Calu3 (cell line): ENCODE data around the gene COL26A1. TPM values are rescaled to one million over a fixed set of nuclear protein-coding genes. Genes with fewer than 3 reads are reported as not detected.
"Not testable (repeated sequence)": the region's sequence is repeated elsewhere in the genome, so short reads cannot be mapped to it uniquely, and the experiment has no call there.

ENCODE experiments used
- BruUV-seq: library from RNA; stranded (reverse); fragments of 400-500 nt; replicated peaks from 2 replicates; lab custom pipeline; 2021; lab: Mats Ljungman, UMichigan
- CTCF ChIA-PET: fragments of 300-600 bp; sonication (Branson Sonifier 250); formaldehyde crosslinking; loops from one replicate; lab custom pipeline; 2022; ENCODE audit warnings: antibody characterized with exemption; lab: Charles Lee
- DNase-seq: peaks from one replicate; pipeline ENCODE4 v3.0.0; 2022
- H3K27ac Mint-ChIP-seq: one replicate; pipeline ENCODE4 v1.8.0; 2022; ENCODE audit warnings: mixed read lengths; ENCODE audit not compliant: unreplicated experiment
- H3K27me3 Mint-ChIP-seq: one replicate; pipeline ENCODE4 v1.8.0; 2022; ENCODE audit warnings: mixed read lengths; ENCODE audit not compliant: unreplicated experiment
- H3K36me3 Mint-ChIP-seq: one replicate; pipeline ENCODE4 v1.8.0; 2022; ENCODE audit warnings: mild to moderate bottlenecking, moderate library complexity, mixed read lengths; ENCODE audit not compliant: insufficient read depth, unreplicated experiment
- H3K4me1 Mint-ChIP-seq: one replicate; pipeline ENCODE4 v1.8.0; 2022; ENCODE audit warnings: mild to moderate bottlenecking, low read depth, mixed read lengths; ENCODE audit not compliant: unreplicated experiment
- H3K4me3 Mint-ChIP-seq: one replicate; pipeline ENCODE4 v1.8.0; 2022; ENCODE audit warnings: mild to moderate bottlenecking, low read depth, moderate library complexity, mixed read lengths; ENCODE audit not compliant: unreplicated experiment
- H3K9me3 Mint-ChIP-seq: one replicate; pipeline ENCODE4 v1.8.0; 2022; ENCODE audit warnings: low read depth, mixed read lengths; ENCODE audit not compliant: unreplicated experiment
- intact Hi-C: fragments of 100-400 bp; cut with micrococcal nuclease; formaldehyde crosslinking; loops from one replicate; pipeline ENCODE4 v1.10.0; 2022; ENCODE audit not compliant: unreplicated experiment
- total RNA-seq: library from RNA; stranded (reverse); gene quantifications from 2 replicates; pipeline ENCODE4 v1.2.3, GENCODE V29; 2022
- TF ChIP-seq, protein P1 (sequence below): fragments of 200-600 bp; IDR thresholded peaks from one replicate; pipeline ENCODE4 v1.8.0; 2022; ENCODE audit warnings: antibody characterized with exemption; ENCODE audit not compliant: unreplicated experiment

COL26A1 gene
- total RNA-seq, 1 experiment from 2014 or later, result not detected

DNA sequence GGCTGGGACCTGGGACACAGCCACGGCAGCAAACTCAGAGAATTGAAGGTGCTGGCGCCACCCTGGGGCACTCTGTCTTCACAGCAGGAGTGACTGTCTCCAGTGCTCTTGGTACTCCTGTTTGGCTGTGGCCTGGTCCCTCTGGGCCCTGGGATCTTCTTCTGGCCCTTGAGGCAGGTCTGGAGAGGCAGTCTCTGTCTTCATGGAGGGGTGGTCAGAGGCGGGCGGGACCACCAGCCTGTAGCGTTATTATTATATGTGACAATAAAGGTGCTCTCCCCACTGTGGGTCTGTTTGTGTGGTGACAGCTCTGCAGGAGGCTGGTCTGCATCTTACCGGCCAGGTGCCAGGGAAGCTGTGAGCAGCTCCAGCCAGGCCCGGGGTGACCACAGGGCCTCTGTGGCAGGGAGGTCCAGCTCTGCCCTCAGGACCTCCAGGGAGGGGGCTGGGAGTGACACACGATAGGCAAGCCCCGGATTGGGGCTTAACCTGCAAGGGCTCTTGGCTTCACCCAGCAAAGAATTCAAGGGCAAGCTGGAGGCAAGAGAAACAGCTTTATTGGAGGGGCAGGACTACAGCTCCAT lies 196.2 kb downstream of the COL26A1 start:
- intact Hi-C loops, result no loop called here
- Mint-ChIP-seq H3K4me3 (no peak overlapping the region), H3K36me3 (peaks cover under 1% of the 10 kb centered on the region), H3K27me3 (peaks cover 77% of the 10 kb centered on the region), H3K27ac (no peak overlapping the region), H3K9me3 (no peaks in the 10 kb centered on the region), H3K4me1 (no peaks in the 10 kb centered on the region)
- BruUV-seq, result no TSS peak
- CTCF ChIA-PET, result no interaction called here
- DNase-seq, result no peak
- TF ChIP-seq, protein P1, sequence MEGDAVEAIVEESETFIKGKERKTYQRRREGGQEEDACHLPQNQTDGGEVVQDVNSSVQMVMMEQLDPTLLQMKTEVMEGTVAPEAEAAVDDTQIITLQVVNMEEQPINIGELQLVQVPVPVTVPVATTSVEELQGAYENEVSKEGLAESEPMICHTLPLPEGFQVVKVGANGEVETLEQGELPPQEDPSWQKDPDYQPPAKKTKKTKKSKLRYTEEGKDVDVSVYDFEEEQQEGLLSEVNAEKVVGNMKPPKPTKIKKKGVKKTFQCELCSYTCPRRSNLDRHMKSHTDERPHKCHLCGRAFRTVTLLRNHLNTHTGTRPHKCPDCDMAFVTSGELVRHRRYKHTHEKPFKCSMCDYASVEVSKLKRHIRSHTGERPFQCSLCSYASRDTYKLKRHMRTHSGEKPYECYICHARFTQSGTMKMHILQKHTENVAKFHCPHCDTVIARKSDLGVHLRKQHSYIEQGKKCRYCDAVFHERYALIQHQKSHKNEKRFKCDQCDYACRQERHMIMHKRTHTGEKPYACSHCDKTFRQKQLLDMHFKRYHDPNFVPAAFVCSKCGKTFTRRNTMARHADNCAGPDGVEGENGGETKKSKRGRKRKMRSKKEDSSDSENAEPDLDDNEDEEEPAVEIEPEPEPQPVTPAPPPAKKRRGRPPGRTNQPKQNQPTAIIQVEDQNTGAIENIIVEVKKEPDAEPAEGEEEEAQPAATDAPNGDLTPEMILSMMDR, result no peak

DNA sequence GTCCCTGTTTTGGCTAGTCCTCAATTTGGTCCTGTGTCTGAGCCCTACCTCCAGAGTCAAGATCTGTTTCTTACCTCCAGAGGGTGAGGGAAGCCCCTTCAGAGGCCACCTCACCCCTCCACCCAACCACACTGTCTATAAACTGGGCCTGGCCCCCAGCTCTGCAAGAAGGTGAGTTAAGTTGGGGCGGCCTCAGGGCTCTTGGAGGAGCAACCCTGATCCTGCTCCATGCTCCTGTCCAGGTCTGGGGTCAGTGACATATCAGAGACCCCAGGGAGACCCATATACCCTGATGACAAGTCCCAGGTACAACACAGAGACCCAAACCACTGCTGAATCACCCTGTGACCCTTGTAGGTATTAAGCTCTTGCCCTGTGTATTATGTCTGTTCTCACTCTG lies 196.9 kb downstream of the COL26A1 start:
- peaks cover 77% of the 10 kb centered on the region for H3K27me3 Mint-ChIP-seq
- TF ChIP-seq, protein P1, result no peak
- BruUV-seq, result no TSS peak
- CTCF ChIA-PET, result no interaction called here
- no peaks in the 10 kb centered on the region for H3K9me3 Mint-ChIP-seq
- no peak overlapping the region for H3K27ac Mint-ChIP-seq
- intact Hi-C loops, result no loop called here
- DNase-seq, result no peak
- H3K4me3 Mint-ChIP-seq, result no peak overlapping the region
- H3K36me3 Mint-ChIP-seq, result peaks cover 5% of the 10 kb centered on the region
- H3K4me1 Mint-ChIP-seq, result no peaks in the 10 kb centered on the region

DNA sequence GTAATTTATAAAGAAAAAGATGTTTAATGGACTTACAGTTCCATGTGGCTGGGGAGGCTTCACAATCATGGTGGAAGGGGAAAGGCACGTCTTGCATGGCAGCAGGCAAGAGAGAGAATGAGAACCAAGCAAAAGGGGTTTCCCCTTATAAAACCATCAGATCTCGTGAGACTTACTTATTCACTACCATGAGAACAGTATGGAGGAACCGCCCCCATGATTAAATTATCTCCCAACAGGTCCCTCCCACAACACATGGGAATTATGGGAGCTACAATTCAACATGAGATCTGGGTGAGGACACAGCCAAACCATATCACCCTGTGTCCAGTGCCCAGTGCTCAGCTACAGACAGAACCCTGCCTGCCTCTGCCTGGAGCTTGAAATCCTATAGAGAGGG lies 197.3 kb downstream of the COL26A1 start:
- H3K36me3 Mint-ChIP-seq, CTCF ChIA-PET, H3K4me1 Mint-ChIP-seq, intact Hi-C loops, H3K9me3 Mint-ChIP-seq, H3K27ac Mint-ChIP-seq, BruUV-seq, DNase-seq, H3K4me3 Mint-ChIP-seq: not testable (repeated sequence)
- peaks cover 77% of the 10 kb centered on the region for H3K27me3 Mint-ChIP-seq

DNA sequence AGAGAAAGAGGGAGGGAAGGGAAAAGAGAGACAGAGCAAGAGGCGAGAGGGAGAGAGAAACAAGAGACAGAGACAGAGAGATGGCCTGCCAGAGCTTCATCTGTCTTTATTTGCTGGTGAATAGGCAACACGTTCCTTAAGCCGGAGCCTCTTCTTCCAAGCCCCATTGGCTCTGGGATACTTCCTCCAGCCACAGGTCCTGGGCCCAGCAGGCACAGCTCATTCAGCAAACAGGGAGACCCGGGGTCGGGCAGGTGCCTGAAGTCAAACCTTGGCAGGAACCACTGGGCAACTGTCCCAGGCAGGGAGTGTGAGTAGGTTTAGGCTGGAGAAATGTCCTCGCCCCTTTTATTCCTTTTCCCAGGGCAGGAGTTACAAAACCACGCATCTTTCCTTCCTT lies 198.2 kb downstream of the COL26A1 start:
- Mint-ChIP-seq H3K27me3 (peaks cover 77% of the 10 kb centered on the region), H3K4me1 (no peaks in the 10 kb centered on the region), H3K27ac (no peak overlapping the region), H3K4me3 (no peak overlapping the region), H3K36me3 (peaks cover 5% of the 10 kb centered on the region), H3K9me3 (no peaks in the 10 kb centered on the region)
- no peak for DNase-seq
- intact Hi-C loops, result no loop called here
- TF ChIP-seq, protein P1, result no peak
- no TSS peak for BruUV-seq
- CTCF ChIA-PET, result no interaction called here

DNA sequence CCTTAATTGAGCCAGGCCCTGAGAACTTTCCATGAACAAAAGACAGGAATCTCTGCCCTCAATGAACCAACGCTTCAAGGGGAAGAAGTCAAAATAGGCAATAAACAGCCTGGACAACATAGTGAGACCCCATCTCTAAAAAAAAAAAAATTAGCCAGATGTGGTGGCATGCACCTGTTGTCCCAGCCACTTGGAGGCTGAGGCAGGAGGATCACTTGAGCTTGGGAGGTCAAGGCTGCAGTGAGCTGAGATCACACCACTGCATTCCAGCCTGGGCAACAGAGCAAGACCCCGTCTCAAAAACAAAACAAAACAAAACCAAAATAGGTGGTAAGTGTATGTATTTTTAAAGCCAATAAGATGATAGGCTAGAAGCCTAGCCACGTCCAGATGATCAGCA lies 198.6 kb downstream of the COL26A1 start:
- intact Hi-C loops, H3K27ac Mint-ChIP-seq, DNase-seq, H3K9me3 Mint-ChIP-seq, H3K4me1 Mint-ChIP-seq, CTCF ChIA-PET, H3K4me3 Mint-ChIP-seq, BruUV-seq, H3K36me3 Mint-ChIP-seq: not testable (repeated sequence)
- H3K27me3 Mint-ChIP-seq, result peaks cover 75% of the 10 kb centered on the region
